ENCODE results near the gene ZNF691. TPM values are rescaled to one million over a fixed set of nuclear protein-coding genes. Genes with fewer than 3 reads are reported as not detected.
"Not testable (repeated sequence)": the region's sequence is repeated elsewhere in the genome, so short reads cannot be mapped to it uniquely, and the experiment has no call there.

ZNF691 gene
- polyA plus RNA-seq, 1 experiment = 5.6 TPM

DNA sequence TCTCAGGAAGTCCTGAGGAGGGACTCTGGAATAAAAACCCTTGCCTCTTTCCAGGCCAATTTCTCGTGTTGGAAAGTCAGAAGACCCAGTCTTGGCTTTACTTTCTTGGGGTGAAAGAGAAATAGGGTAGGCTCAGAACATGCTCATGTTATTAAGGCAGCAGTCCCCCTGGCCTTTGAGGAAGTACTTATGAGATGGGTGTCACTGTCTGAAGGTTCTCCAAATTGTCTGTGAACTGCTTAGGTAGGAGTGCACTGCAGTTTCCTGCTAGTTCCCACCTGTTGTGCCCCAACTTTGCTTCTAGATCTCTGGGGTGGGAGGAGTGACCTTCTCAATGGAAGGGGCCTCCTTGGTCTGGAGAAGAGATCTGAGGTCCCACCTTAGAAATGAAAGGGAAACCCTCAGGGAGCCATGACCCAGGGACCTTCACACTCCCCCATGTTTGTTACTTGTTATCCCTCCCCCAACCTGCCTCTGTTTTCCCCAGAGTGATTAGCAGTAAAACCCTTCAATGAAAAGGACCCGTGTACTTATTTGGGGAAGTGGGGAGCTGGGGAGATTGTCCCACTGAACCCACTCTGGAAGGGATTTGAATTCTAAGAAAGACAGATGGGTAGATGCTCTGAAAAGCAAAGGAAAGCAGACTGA, 5.7 kb downstream of the ZNF691 start:
- H3K27me3 ChIP-seq (ENCODE audit: control insufficient read depth, insufficient read depth, low read length) = no peaks in the 10 kb centered on the region
- no peak for DNase-seq (ENCODE audit: low read depth, low spot score)
- no peak overlapping the region for H3K4me3 ChIP-seq (ENCODE audit: low read depth, low read length)
- POLR2A ChIA-PET = no interaction called here
- peaks cover 9% of the 10 kb centered on the region for H3K9me3 ChIP-seq (ENCODE audit: control insufficient read depth, insufficient read depth, low read length)
- CTCF ChIA-PET = no interaction called here
- no peak overlapping the region for H3K27ac ChIP-seq (ENCODE audit: low read depth, low read length)
- TF ChIP-seq, protein P1, sequence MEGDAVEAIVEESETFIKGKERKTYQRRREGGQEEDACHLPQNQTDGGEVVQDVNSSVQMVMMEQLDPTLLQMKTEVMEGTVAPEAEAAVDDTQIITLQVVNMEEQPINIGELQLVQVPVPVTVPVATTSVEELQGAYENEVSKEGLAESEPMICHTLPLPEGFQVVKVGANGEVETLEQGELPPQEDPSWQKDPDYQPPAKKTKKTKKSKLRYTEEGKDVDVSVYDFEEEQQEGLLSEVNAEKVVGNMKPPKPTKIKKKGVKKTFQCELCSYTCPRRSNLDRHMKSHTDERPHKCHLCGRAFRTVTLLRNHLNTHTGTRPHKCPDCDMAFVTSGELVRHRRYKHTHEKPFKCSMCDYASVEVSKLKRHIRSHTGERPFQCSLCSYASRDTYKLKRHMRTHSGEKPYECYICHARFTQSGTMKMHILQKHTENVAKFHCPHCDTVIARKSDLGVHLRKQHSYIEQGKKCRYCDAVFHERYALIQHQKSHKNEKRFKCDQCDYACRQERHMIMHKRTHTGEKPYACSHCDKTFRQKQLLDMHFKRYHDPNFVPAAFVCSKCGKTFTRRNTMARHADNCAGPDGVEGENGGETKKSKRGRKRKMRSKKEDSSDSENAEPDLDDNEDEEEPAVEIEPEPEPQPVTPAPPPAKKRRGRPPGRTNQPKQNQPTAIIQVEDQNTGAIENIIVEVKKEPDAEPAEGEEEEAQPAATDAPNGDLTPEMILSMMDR (IDR thresholded peaks at IDR 0.05; ENCODE audit: low read depth, low read length) = no peak

DNA sequence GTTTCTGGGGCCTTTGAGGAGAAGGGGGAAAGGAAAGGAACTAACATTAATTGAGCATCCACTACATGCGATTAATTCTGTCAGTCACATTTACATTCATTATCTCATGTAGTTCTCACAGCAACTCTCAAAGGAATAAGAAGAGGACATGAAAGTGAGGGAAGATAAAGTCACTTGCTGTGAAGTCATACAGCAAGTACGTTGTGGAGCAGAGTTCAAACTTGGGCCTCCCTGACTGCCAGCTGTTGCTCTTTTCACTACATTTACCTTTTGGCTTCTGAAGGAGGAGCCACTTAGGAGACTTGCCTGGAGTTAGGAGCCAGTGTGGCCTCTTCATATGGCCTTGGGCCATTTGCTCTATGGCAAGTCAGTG, 6.2 kb downstream of the ZNF691 start:
- no peak overlapping the region for H3K27ac ChIP-seq (ENCODE audit: low read depth, low read length)
- DNase-seq (ENCODE audit: low read depth, low spot score) = no peak
- H3K9me3 ChIP-seq (ENCODE audit: control insufficient read depth, insufficient read depth, low read length) = peaks cover 9% of the 10 kb centered on the region
- H3K4me3 ChIP-seq (ENCODE audit: low read depth, low read length) = no peak overlapping the region
- TF ChIP-seq, protein P1 (IDR thresholded peaks at IDR 0.05; ENCODE audit: low read depth, low read length) = no peak
- ChIA-PET POLR2A (no interaction called here), CTCF (no interaction called here)
- no peaks in the 10 kb centered on the region for H3K27me3 ChIP-seq (ENCODE audit: control insufficient read depth, insufficient read depth, low read length)

DNA sequence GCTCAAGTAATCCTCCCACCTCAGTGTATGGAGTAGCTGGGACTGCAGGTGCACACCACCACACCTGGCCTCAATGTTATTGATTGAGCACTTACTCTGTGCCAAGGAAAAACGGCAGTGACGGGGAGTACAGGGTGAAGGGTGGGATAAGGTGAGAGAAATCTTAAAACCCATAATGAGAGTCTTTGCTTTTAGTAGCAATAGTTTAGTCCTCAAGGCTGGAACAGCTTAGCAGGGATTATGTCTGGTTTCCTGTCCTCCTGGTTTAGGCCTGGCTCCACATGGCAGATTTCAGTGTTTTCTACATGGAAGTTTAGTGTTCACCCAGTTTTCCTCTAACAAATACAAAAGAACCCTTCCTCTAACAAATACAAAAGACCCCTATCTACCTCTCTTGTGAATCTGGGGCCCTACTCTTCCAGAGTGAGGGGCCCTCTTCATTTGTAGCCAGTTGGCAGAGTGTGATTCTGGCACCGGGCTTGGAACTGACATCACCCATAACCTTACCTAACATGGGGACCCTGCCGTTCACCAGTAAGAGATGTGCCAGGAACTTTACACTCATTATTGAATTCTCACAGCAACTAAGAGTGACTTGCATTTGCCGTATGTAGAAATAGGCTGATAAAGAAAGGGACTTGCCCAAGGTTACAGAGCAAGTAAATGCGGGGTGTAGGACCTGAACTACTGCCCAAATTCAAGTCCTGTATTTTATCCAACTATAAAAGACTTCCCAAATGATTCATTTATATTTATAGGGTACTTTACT, 6.9 kb downstream of the ZNF691 start:
- ChIA-PET CTCF (interaction anchor here (1.1 kb wide), 1 partner anchor 220 kb away, joined by 6 read pairs; no protein-coding TSS in a partner anchor), POLR2A (no interaction called here)
- Histone ChIP-seq H3K4me3 (ENCODE audit: low read depth, low read length) (no peak overlapping the region), H3K27me3 (ENCODE audit: control insufficient read depth, insufficient read depth, low read length) (no peaks in the 10 kb centered on the region), H3K27ac (ENCODE audit: low read depth, low read length) (no peak overlapping the region), H3K9me3 (ENCODE audit: control insufficient read depth, insufficient read depth, low read length) (peaks cover 9% of the 10 kb centered on the region)
- TF ChIP-seq, protein P1 (IDR thresholded peaks at IDR 0.05; ENCODE audit: low read depth, low read length) = no peak
- DNase-seq (ENCODE audit: low read depth, low spot score) = no peak

DNA sequence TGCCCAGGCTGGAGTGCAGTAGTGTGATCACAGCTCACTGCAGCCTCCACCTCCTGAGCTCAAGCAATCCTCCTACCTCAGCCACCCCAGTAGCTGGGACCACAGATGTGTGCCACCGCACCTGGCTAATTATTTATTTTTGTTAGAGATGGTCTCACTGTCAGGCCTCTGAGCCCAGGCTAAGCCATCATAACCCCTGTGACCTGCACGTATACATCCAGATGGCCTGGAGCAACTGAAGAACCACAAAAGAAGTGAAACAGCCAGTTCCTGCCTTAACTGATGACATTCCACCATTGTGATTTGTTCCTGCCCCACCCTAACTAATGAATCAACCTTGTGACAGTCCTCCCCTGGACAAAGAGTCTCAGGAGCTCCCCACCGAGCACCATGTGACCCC, 10.1 kb downstream of the ZNF691 start:
- DNase-seq (ENCODE audit: low read depth, low spot score); H3K27me3 ChIP-seq (ENCODE audit: control insufficient read depth, insufficient read depth, low read length); POLR2A ChIA-PET; H3K9me3 ChIP-seq (ENCODE audit: control insufficient read depth, insufficient read depth, low read length); H3K4me3 ChIP-seq (ENCODE audit: low read depth, low read length); H3K27ac ChIP-seq (ENCODE audit: low read depth, low read length); CTCF ChIA-PET: not testable (repeated sequence)

DNA sequence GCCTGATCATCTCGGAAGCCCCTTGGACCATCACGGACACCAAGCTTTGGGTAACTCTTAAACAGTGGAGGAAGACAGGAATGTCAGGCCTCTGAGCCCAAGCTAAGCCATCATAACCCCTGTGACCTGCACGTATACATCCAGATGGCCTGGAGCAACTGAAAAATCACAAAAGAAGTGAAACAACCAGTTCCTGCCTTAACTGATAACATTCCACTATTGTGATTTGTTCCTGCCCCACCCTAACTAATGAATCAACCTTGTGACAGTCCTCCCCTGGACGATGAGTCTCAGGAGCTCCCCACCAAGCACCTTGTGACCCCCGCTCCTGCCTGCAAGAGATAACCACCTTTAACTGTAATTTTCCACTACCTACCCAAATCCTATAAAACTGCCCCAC, 13.0 kb downstream of the ZNF691 start:
- H3K9me3 ChIP-seq (ENCODE audit: control insufficient read depth, insufficient read depth, low read length); H3K27me3 ChIP-seq (ENCODE audit: control insufficient read depth, insufficient read depth, low read length); DNase-seq (ENCODE audit: low read depth, low spot score); POLR2A ChIA-PET; H3K27ac ChIP-seq (ENCODE audit: low read depth, low read length); H3K4me3 ChIP-seq (ENCODE audit: low read depth, low read length): not testable (repeated sequence)
- CTCF ChIA-PET = interaction anchor here (1.0 kb wide), 1 partner anchor 13 kb away, joined by 4 read pairs; the partner anchor contains the start of gene ZNF691

- no peak overlapping the region for H3K27ac ChIP-seq (ENCODE audit: low read depth, low read length)
- TF ChIP-seq, protein P1 (IDR thresholded peaks at IDR 0.05; ENCODE audit: low read depth, low read length) = no peak
- no peak overlapping the region for H3K4me3 ChIP-seq (ENCODE audit: low read depth, low read length)
- H3K27me3 ChIP-seq (ENCODE audit: control insufficient read depth, insufficient read depth, low read length) = peaks cover 9% of the 10 kb centered on the region
- CTCF ChIA-PET = no interaction called here
- H3K9me3 ChIP-seq (ENCODE audit: control insufficient read depth, insufficient read depth, low read length) = peaks cover 5% of the 10 kb centered on the region
- POLR2A ChIA-PET = no interaction called here
- no peak for DNase-seq (ENCODE audit: low read depth, low spot score)
Observed at GRCh38 chr1:42860339-42861013, 14.1 kb downstream of the ZNF691 start.
